ENCODE measurements around the gene PCNP. TPM values are rescaled to one million over a fixed set of nuclear protein-coding genes. Genes with fewer than 3 reads are reported as not detected.
A peak's percentile ranks its signal among the peaks of the same experiment; 100 is the strongest.
"Not testable (repeated sequence)": the region's sequence is repeated elsewhere in the genome, so short reads cannot be mapped to it uniquely, and the experiment has no call there.

The PCNP gene, protein sequence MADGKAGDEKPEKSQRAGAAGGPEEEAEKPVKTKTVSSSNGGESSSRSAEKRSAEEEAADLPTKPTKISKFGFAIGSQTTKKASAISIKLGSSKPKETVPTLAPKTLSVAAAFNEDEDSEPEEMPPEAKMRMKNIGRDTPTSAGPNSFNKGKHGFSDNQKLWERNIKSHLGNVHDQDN
- total RNA-seq (2014; rRNA removed; shearing (Covaris generic)), result 65.0 and 87.8 TPM in 2 replicates

GRCh38 chr3:101573449-101574387 lies at the start of gene PCNP:
Gene PCNP, plus strand, starts transcription at chr3:101574180. Its CDS starts 36 bp downstream, at chr3:101574216.
- H3K4me3 ChIP-seq, result peak within 1 kb of the TSS; percentile 65
- peak within 1 kb of the TSS; percentile 91 for H3K27ac ChIP-seq
- peak; percentile 97 to 99 for DNase-seq (ENCODE audit: low read depth in 1 of 2, low spot score in 2 of 2)
- no peaks in the 10 kb centered on the region for H3K27me3 ChIP-seq (replicated peaks)
- H3K36me3 ChIP-seq, result peaks cover 27% of the 10 kb centered on the region
- H3K9me3 ChIP-seq (replicated peaks), result no peaks in the 10 kb centered on the region
- peaks cover 10% of the 10 kb centered on the region for H3K4me1 ChIP-seq (replicated peaks)

- no peak overlapping the region for H3K4me3 ChIP-seq
- H3K4me1 ChIP-seq (replicated peaks), result peaks cover 9% of the 10 kb centered on the region
- no peaks in the 10 kb centered on the region for H3K36me3 ChIP-seq
- no peak overlapping the region for H3K27ac ChIP-seq
- H3K9me3 ChIP-seq (replicated peaks), result no peaks in the 10 kb centered on the region
- H3K27me3 ChIP-seq (replicated peaks), result no peaks in the 10 kb centered on the region
- no peak for DNase-seq (ENCODE audit: low read depth in 1 of 2, low spot score in 2 of 2)
These were observed 46.5 kb upstream of the PCNP start for GRCh38 chr3:101527441-101527840.

- Histone ChIP-seq H3K9me3 (replicated peaks) (no peaks in the 10 kb centered on the region), H3K27me3 (replicated peaks) (no peaks in the 10 kb centered on the region)
- no peak for DNase-seq (ENCODE audit: low read depth in 1 of 2, low spot score in 2 of 2)
These were observed 46.1 kb upstream of the PCNP start for GRCh38 chr3:101527906-101528305.

DNA sequence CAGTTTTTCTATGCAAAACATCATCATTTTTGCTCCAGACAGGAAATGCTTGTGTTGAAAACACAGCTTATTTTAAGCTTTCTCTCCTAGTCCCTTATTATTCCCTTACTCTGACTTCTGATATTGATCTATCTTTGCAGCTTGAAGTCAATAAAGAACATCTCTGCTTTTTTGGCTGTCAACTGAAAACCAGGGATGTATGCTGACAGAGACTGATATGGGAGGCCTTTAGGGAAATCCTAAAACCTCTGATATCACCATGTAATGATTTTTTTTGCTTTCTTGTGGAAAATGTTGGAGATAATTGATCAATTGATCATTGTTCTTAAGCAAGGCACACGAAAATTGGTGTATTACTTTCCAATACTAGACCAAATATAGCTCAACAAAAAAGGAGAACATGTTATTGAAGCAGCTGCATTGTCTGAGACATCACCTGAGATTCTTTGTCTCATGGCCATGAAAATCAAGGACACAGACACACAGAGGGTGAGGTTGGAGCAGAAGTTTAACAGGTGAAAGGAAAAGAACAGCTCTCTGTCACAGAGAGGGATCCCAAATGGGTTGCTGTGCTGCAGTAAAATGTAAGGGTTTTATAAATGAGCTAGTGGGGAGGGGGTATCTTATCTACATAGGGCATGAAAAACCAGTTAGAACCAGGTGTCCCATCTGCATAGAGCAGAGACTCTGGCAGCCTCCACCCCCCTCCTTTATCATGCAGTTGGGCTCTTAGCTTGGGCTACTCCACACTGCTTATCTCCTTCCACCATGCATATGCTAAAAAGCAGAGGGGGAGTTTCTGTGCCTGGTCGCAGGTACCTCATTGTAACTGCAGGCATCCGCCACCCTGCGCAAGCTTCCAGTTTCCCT lies 43.9 kb upstream of the PCNP start:
- H3K27me3 ChIP-seq (replicated peaks), result no peaks in the 10 kb centered on the region
- H3K4me1 ChIP-seq (replicated peaks), result peaks cover 9% of the 10 kb centered on the region
- no peaks in the 10 kb centered on the region for H3K36me3 ChIP-seq
- DNase-seq (ENCODE audit: low read depth in 1 of 2, low spot score in 2 of 2), result no peak
- H3K9me3 ChIP-seq (replicated peaks), result no peaks in the 10 kb centered on the region
- H3K4me3 ChIP-seq, result no peak overlapping the region
- H3K27ac ChIP-seq, result no peak overlapping the region

More at GRCh38 chr3:101527906-101528305, 46.1 kb upstream of the PCNP start:
- Histone ChIP-seq H3K27ac (no peak overlapping the region), H3K4me1 (replicated peaks) (peaks cover 9% of the 10 kb centered on the region), H3K36me3 (no peaks in the 10 kb centered on the region), H3K4me3 (no peak overlapping the region)

DNA sequence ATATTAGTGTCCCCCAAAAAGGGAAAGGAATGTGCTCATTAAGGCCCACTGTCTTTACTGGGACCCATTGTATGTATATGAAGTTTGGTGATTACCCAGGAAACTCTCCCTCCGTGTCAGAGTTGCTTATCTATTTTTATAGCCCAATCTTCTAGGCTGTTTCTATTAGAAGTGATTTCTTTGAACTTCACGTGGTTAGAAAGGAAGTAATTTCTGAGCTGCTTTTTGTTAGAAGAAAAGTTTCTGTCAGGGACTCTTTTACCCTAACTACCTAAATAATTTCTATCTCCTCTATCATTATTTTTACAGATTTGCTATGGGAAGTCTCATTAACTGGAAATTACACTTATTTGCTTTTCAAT lies 43.3 kb upstream of the PCNP start:
- Histone ChIP-seq H3K27ac (no peak overlapping the region), H3K27me3 (replicated peaks) (no peaks in the 10 kb centered on the region), H3K4me1 (replicated peaks) (peaks cover 9% of the 10 kb centered on the region), H3K36me3 (no peaks in the 10 kb centered on the region), H3K9me3 (replicated peaks) (no peaks in the 10 kb centered on the region), H3K4me3 (no peak overlapping the region)
- DNase-seq (ENCODE audit: low read depth in 1 of 2, low spot score in 2 of 2), result no peak

DNA sequence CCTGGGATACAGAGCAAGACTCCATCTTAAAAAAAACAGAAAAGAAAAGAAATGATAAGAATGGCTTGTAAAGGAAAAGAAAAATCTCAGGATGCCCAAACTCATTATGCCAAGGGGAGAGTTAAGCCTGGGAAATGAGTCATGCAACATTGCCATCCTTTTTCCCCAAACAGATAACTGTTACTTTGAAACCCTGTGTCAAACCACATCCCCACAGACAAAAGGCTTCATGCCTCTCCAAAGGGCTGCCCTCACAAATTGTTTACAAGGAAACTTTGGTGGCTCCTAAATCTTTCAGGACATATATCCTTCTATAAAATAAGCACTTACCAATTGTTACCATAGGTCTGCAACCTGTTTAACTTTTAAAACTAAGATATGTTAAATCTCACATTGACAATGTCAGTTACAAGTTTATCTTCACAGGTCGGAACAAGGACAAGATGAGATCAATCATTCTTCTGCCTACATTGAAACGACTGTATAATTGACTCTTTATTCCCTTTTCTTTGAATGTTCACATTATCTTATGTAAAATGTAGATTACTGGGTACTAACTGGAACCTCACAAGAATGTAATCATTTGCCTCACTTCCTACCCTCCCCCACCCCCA lies 42.4 kb upstream of the PCNP start:
- Histone ChIP-seq H3K36me3 (no peaks in the 10 kb centered on the region), H3K9me3 (replicated peaks) (no peaks in the 10 kb centered on the region), H3K4me1 (replicated peaks) (peaks cover 9% of the 10 kb centered on the region), H3K4me3 (no peak overlapping the region), H3K27ac (no peak overlapping the region), H3K27me3 (replicated peaks) (no peaks in the 10 kb centered on the region)
- peak in 1 of 2 experiments; percentile 23 for DNase-seq (ENCODE audit: low read depth in 1 of 2, low spot score in 2 of 2)

DNA sequence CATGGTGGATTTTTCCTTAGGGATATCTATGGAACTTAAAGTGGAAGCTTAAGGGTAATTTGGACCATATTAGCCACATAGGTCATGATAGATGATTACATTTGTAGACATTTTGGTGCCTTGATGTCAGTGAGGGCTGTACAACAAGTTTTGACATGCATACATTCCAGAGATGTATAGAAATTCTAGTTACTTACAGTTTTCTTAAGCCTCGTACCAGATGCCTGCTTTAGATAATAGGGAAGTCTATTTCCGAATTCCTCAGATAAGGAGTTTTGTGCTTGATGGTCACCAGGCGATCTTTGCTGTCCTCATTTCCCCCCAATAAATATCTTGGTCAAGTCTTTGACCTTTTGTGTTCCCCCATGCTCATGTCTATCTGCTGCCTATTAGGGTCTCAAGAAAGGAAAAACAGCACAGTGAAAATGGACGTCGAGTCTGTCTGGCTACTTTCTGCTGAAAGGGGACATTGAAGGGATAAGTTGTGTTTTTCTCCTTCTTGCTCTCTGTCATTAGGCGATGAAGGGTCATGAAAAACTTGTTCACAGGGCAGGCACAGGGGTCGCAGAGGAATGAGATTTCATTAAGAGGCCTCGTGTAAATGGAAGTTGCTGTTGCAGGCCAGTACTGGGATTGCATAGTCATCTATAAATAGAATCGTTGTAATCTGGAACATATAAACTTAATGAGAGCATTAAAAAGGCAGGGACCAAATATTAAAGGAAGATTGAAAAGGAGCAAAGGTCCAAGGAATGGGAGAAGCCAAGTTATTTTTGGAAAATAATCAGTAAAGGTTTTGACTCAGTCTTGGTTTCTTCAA lies 41.0 kb upstream of the PCNP start:
- no peak for DNase-seq (ENCODE audit: low read depth in 1 of 2, low spot score in 2 of 2)
- no peaks in the 10 kb centered on the region for H3K36me3 ChIP-seq

DNA sequence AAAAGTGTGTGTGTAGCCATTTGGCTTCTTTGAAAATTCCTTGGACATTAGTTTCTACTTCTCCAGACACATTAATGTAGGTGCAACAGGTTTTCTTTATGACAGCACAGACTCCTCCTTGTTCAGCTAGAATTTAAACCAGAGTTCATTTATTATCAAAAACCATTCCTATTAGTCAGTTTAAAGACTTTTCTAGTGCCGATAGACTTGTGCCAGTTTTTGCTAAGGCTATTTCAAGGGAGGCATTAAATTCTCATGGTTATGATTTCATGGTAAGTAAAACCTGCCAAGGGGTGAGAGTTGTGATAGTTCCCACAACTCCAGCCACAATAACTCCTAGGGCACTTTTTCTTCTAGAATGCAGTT lies 40.4 kb upstream of the PCNP start:
- no peak for DNase-seq (ENCODE audit: low read depth in 1 of 2, low spot score in 2 of 2)
- Histone ChIP-seq H3K27me3 (replicated peaks) (no peaks in the 10 kb centered on the region), H3K4me1 (replicated peaks) (peaks cover 9% of the 10 kb centered on the region), H3K36me3 (no peaks in the 10 kb centered on the region), H3K27ac (no peak overlapping the region), H3K9me3 (replicated peaks) (no peaks in the 10 kb centered on the region), H3K4me3 (no peak overlapping the region)

More for the DNA sequence above, 41.0 kb upstream of the PCNP start:
- no peaks in the 10 kb centered on the region for H3K9me3 ChIP-seq (replicated peaks)
- no peaks in the 10 kb centered on the region for H3K27me3 ChIP-seq (replicated peaks)
- peaks cover 9% of the 10 kb centered on the region for H3K4me1 ChIP-seq (replicated peaks)
- no peak overlapping the region for H3K27ac ChIP-seq
- H3K4me3 ChIP-seq, result no peak overlapping the region

- Histone ChIP-seq H3K27me3 (replicated peaks) (no peaks in the 10 kb centered on the region), H3K36me3 (no peaks in the 10 kb centered on the region), H3K4me1 (replicated peaks) (peaks cover 9% of the 10 kb centered on the region), H3K27ac (no peak overlapping the region), H3K9me3 (replicated peaks) (no peaks in the 10 kb centered on the region), H3K4me3 (no peak overlapping the region)
- no peak for DNase-seq (ENCODE audit: low read depth in 1 of 2, low spot score in 2 of 2)
These were observed 38.8 kb upstream of the PCNP start for GRCh38 chr3:101535221-101535620.

DNA sequence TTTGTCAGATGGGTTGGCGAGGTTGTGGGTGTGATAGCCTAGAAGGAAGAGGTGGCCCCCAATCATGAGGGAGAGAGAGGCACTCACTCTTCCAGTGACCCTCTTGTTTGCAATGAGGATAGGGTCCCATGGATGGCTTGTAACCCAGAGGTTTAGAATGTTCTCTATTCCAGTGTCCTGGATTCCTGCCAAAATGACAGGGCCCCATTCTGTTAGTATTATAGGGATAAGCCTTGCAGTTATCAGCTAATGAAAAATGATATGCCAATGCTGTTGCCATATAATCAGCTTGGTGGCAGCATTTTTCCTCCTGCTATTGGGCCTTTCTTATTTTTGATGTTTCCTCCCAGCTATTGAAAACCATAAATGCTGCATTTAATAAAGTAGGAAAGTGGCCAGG lies 37.7 kb upstream of the PCNP start:
- Histone ChIP-seq H3K4me3 (no peak overlapping the region), H3K9me3 (replicated peaks) (no peaks in the 10 kb centered on the region), H3K4me1 (replicated peaks) (peaks cover 5% of the 10 kb centered on the region), H3K27me3 (replicated peaks) (no peaks in the 10 kb centered on the region), H3K36me3 (no peaks in the 10 kb centered on the region), H3K27ac (no peak overlapping the region)
- DNase-seq (ENCODE audit: low read depth in 1 of 2, low spot score in 2 of 2), result no peak

GRCh38 chr3:101536955-101537354 lies 37.0 kb upstream of the PCNP start:
- not testable (repeated sequence) for H3K36me3 ChIP-seq; H3K27me3 ChIP-seq (replicated peaks); DNase-seq (ENCODE audit: low read depth in 1 of 2, low spot score in 2 of 2); H3K27ac ChIP-seq; H3K4me3 ChIP-seq; H3K9me3 ChIP-seq (replicated peaks); H3K4me1 ChIP-seq (replicated peaks)

GRCh38 chr3:101542957-101543356 lies 31.0 kb upstream of the PCNP start:
- Histone ChIP-seq H3K27ac (no peak overlapping the region), H3K9me3 (replicated peaks) (no peaks in the 10 kb centered on the region), H3K4me1 (replicated peaks) (no peaks in the 10 kb centered on the region), H3K4me3 (no peak overlapping the region), H3K36me3 (no peaks in the 10 kb centered on the region), H3K27me3 (replicated peaks) (no peaks in the 10 kb centered on the region)
- no peak for DNase-seq (ENCODE audit: low read depth in 1 of 2, low spot score in 2 of 2)

Measured in SJSA1 (cell line).